NCI-H345 treated with DMSO at 0.1 percent for 48 hours (cell line): ENCODE results near the gene PDLIM7.
"Not testable (repeated sequence)": the region's sequence is repeated elsewhere in the genome, so short reads cannot be mapped to it uniquely, and the experiment has no call there.

ENCODE experiments used
- DNase-seq: peaks from one replicate; lab custom pipeline; 2025; ENCODE audit not compliant: unreplicated experiment; lab: John Stamatoyannopoulos, UW

Gene PDLIM7

GRCh38 chr5:177491983-177492746, 5.2 kb downstream of the PDLIM7 start:
- no peak for DNase-seq

GRCh38 chr5:177491429-177491945, 5.9 kb downstream of the PDLIM7 start:
- DNase-seq = no peak

GRCh38 chr5:177490992-177491391, 6.4 kb downstream of the PDLIM7 start:
- no peak for DNase-seq

GRCh38 chr5:177490311-177490991, 7.0 kb downstream of the PDLIM7 start:
- no peak for DNase-seq

- DNase-seq = no peak
Measured at GRCh38 chr5:177489119-177489716, 8.2 kb downstream of the PDLIM7 start.

- DNase-seq = no peak
Measured at GRCh38 chr5:177487975-177488374, 9.4 kb downstream of the PDLIM7 start.

- no peak for DNase-seq
Measured at GRCh38 chr5:177487144-177487543, 10.3 kb downstream of the PDLIM7 start.

GRCh38 chr5:177486256-177486655, 11.1 kb downstream of the PDLIM7 start:
- DNase-seq = no peak

- DNase-seq = not testable (repeated sequence)
Measured at GRCh38 chr5:177485753-177486152, 11.7 kb downstream of the PDLIM7 start.

- DNase-seq = no peak
Measured at GRCh38 chr5:177484902-177485549, 12.4 kb downstream of the PDLIM7 start.

GRCh38 chr5:177483994-177484901, 13.2 kb downstream of the PDLIM7 start:
- DNase-seq = no peak

GRCh38 chr5:177483042-177483441, 14.4 kb downstream of the PDLIM7 start:
- no peak for DNase-seq

GRCh38 chr5:177482359-177482795, 15.0 kb downstream of the PDLIM7 start:
- no peak for DNase-seq

GRCh38 chr5:177479774-177480173, 17.6 kb downstream of the PDLIM7 start:
- DNase-seq = no peak

GRCh38 chr5:177478711-177479646, 18.4 kb downstream of the PDLIM7 start:
- DNase-seq = no peak

GRCh38 chr5:177477701-177478477, 19.5 kb downstream of the PDLIM7 start:
- DNase-seq = no peak

- no peak for DNase-seq
Measured at GRCh38 chr5:177476531-177477233, 20.7 kb downstream of the PDLIM7 start.
